PFSK-1 (cell line): ENCODE data around the gene ATP10D.

ENCODE experiments used
- FOXP2 ChIP-seq: optimal IDR thresholded peaks from 2 replicates; pipeline ENCODE3; 2011; ENCODE audit warnings: borderline replicate concordance, control low read depth, inconsistent platforms; ENCODE audit not compliant: insufficient read depth; ENCODE audit errors: extremely low read length, extremely low read depth
- POLR2AphosphoS5 ChIP-seq: IDR thresholded peaks from 2 replicates; pipeline ENCODE4 v1.6.1; 2012; ENCODE audit warnings: low read depth, mild to moderate bottlenecking, control low read depth, low read length, moderate library complexity
- SIN3A ChIP-seq: IDR thresholded peaks from 2 replicates; pipeline ENCODE4 v1.6.1; 2012; ENCODE audit warnings: mild to moderate bottlenecking, low read length, moderate library complexity, borderline replicate concordance; ENCODE audit not compliant: insufficient read depth
- TAF1 ChIP-seq: IDR thresholded peaks from 2 replicates; pipeline ENCODE4 v1.6.1; 2012; ENCODE audit warnings: low read length, control low read depth, borderline replicate concordance; ENCODE audit not compliant: insufficient read depth
- TF ChIP-seq, protein P1 (sequence below), 2 experiments: IDR thresholded peaks; 2 replicates each; pipeline versions ENCODE4 v1.6.1 to v1.8.0; 2011 to 2012; ENCODE audit warnings: low read depth in 2 of 2, low read length in 2 of 2, control low read depth in 1 of 2, inconsistent platforms in 1 of 2, mild to moderate bottlenecking in 1 of 2, moderate library complexity in 1 of 2; ENCODE audit not compliant: insufficient read depth in 1 of 2

ATP10D gene

DNA sequence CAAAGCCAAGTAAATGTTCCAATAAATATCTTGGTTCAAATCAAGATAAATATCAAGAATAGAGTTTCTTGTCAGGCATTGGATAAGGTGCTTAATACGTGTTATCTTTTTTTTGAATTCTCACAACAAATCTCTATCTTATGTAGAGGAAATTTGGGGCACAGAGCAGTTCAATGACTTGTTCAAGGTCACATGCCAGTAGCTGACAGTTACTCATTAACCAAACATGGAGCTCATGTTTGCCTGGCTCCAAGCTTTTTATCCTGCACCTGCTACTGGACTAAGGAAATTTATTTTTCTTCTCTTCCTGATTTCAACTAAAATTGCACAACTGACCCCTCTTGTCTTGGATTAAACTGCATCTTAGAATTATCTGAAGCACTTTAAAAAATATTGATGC lies 76.3 kb downstream of the ATP10D start:
- TF ChIP-seq FOXP2 (no peak), POLR2AphosphoS5 (no peak), TAF1 (no peak), SIN3A (no peak)
- TF ChIP-seq, protein P1, sequence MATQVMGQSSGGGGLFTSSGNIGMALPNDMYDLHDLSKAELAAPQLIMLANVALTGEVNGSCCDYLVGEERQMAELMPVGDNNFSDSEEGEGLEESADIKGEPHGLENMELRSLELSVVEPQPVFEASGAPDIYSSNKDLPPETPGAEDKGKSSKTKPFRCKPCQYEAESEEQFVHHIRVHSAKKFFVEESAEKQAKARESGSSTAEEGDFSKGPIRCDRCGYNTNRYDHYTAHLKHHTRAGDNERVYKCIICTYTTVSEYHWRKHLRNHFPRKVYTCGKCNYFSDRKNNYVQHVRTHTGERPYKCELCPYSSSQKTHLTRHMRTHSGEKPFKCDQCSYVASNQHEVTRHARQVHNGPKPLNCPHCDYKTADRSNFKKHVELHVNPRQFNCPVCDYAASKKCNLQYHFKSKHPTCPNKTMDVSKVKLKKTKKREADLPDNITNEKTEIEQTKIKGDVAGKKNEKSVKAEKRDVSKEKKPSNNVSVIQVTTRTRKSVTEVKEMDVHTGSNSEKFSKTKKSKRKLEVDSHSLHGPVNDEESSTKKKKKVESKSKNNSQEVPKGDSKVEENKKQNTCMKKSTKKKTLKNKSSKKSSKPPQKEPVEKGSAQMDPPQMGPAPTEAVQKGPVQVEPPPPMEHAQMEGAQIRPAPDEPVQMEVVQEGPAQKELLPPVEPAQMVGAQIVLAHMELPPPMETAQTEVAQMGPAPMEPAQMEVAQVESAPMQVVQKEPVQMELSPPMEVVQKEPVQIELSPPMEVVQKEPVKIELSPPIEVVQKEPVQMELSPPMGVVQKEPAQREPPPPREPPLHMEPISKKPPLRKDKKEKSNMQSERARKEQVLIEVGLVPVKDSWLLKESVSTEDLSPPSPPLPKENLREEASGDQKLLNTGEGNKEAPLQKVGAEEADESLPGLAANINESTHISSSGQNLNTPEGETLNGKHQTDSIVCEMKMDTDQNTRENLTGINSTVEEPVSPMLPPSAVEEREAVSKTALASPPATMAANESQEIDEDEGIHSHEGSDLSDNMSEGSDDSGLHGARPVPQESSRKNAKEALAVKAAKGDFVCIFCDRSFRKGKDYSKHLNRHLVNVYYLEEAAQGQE (IDR thresholded peaks at IDR 0.05; ENCODE audit: insufficient read depth in 1 of 2, low read depth in 2 of 2, low read length in 2 of 2): no peak

DNA sequence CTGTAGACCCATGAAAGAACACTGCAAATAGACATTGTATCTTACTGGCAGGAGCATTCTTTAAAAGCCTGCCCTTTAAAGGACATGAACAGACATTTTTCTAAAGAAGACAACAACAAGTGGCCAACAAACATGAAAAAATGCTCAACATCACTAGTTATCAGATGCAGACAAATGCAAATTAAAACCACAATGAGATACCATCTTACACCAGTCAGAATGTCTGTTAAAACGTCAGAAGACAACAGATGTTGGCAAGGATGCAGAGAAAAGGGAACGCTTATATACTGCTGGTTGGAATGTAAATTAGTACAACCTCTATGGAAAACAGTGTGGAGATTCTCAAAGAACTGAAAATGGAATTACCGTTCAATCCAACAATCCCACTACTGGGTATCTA lies 77.2 kb downstream of the ATP10D start:
- TF ChIP-seq TAF1 (no peak), FOXP2 (no peak), POLR2AphosphoS5 (no peak), SIN3A (no peak)
- TF ChIP-seq, protein P1 (IDR thresholded peaks at IDR 0.05; ENCODE audit: insufficient read depth in 1 of 2, low read depth in 2 of 2, low read length in 2 of 2): no peak

DNA sequence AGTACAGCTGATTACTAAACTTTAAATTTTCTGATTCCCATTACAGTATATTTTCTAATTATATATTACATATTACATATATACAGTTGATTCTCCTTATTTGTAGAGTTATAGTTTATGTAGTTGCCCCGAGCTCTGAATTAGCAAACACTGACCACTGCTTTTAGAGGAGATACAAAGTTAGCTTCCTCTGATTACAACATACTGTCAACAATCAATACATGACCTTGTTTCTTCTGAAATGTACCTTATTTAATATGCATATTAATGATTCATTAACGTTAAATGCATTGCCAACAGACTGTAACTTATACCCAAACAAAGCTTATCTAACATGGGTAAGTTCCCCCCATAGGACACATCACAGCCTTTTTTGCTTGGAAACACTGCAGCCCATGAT lies 81.5 kb downstream of the ATP10D start:
- TF ChIP-seq TAF1: no peak
- no peak for TF ChIP-seq SIN3A
- TF ChIP-seq, protein P1 (IDR thresholded peaks at IDR 0.05; ENCODE audit: insufficient read depth in 1 of 2, low read depth in 2 of 2, low read length in 2 of 2): no peak
- no peak for TF ChIP-seq POLR2AphosphoS5
- no peak for TF ChIP-seq FOXP2

- TF ChIP-seq POLR2AphosphoS5 (no peak), FOXP2 (no peak), TAF1 (no peak), SIN3A (no peak)
- TF ChIP-seq, protein P1 (IDR thresholded peaks at IDR 0.05; ENCODE audit: insufficient read depth in 1 of 2, low read depth in 2 of 2, low read length in 2 of 2): no peak
Observed at GRCh38 chr4:47566969-47567368, 81.9 kb downstream of the ATP10D start.

DNA sequence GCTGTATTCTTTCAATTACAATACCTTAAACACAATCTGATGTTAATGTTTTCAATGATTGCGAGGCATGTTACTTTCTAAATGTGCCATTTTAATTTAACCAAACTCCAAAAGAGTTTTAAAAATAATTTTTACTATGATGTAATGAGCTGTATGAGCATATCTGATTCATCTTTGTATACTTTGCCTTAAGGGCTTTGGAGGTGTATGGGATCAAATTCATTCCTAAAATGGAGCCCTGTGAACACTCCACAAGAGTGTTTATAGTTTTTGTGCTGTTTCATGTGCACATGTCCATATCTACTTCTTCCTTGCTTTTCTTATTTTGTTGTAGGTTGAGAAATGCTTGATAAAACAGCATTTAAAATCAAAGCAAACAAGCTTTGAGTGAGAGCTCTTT lies 82.4 kb downstream of the ATP10D start:
- TF ChIP-seq, protein P1 (IDR thresholded peaks at IDR 0.05; ENCODE audit: insufficient read depth in 1 of 2, low read depth in 2 of 2, low read length in 2 of 2): no peak
- no peak for TF ChIP-seq POLR2AphosphoS5
